GM18508 (cell line): ENCODE data around the gene SMC1B.
"Not testable (repeated sequence)": the region's sequence is repeated elsewhere in the genome, so short reads cannot be mapped to it uniquely, and the experiment has no call there.

Experiments used
- ATAC-seq: cut with Tn5 transposase; IDR thresholded peaks from one replicate; pipeline ENCODE4 v1.9.1; 2021; ENCODE audit warnings: moderate number of reproducible peaks; ENCODE audit not compliant: insufficient read depth, unreplicated experiment

Gene SMC1B

GRCh38 chr22:45328822-45329529, 84.4 kb downstream of the SMC1B start:
- no peak for ATAC-seq

GRCh38 chr22:45328261-45328660, 85.1 kb downstream of the SMC1B start:
- ATAC-seq: not testable (repeated sequence)

GRCh38 chr22:45324311-45324711, 89.1 kb downstream of the SMC1B start:
- no peak for ATAC-seq

GRCh38 chr22:45323695-45324094, 89.7 kb downstream of the SMC1B start:
- ATAC-seq: no peak

GRCh38 chr22:45322873-45323525, 90.4 kb downstream of the SMC1B start:
- ATAC-seq: no peak

- no peak for ATAC-seq
These were observed 91.6 kb downstream of the SMC1B start for GRCh38 chr22:45321827-45322226.

GRCh38 chr22:45320357-45320976, 92.9 kb downstream of the SMC1B start:
- no peak for ATAC-seq

- no peak for ATAC-seq
These were observed 94.1 kb downstream of the SMC1B start for GRCh38 chr22:45319324-45319685.

- ATAC-seq: no peak
These were observed 94.7 kb downstream of the SMC1B start for GRCh38 chr22:45318558-45319323.

- ATAC-seq: no peak
These were observed 95.2 kb downstream of the SMC1B start for GRCh38 chr22:45318168-45318557.

- ATAC-seq: no peak
These were observed 95.7 kb downstream of the SMC1B start for GRCh38 chr22:45317551-45318167.

GRCh38 chr22:45316796-45317526, 96.4 kb downstream of the SMC1B start:
- ATAC-seq: no peak

- no peak for ATAC-seq
These were observed 98.6 kb downstream of the SMC1B start for GRCh38 chr22:45314786-45315185.

- no peak for ATAC-seq
These were observed 99.2 kb downstream of the SMC1B start for GRCh38 chr22:45314054-45314721.

GRCh38 chr22:45312856-45313255, 100.5 kb downstream of the SMC1B start:
- no peak for ATAC-seq

- no peak for ATAC-seq
These were observed 101.0 kb downstream of the SMC1B start for GRCh38 chr22:45312415-45312814.

GRCh38 chr22:45310977-45311531, 102.3 kb downstream of the SMC1B start:
- no peak for ATAC-seq

GRCh38 chr22:45310331-45310976, 102.9 kb downstream of the SMC1B start:
- ATAC-seq: no peak
